ENCODE results near the gene PDCD11.
A peak's percentile ranks its signal among the peaks of the same experiment; 100 is the strongest.

The PDCD11 gene

DNA sequence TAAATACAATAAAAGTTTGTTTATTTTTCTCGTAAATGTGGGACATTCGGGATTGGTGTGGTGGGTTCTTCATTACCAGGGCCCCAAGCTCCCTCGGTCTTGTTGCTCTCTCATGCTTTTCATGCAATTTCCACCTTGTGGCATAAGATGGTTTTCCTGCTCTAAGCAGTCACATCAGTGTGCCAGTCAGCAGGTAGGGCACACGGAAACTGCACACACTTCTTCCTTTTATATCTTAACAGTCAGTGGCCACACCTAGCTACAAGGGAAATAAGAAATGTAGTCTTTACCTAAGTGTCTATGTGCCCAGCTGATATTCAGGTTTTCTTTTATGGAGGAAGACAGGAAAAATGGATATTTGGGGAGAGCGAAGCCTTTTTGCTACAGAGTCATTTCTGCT is 22.2 kb upstream of the PDCD11 start:
- peaks cover 0 to 13% (median 7%) of the 10 kb centered on the region in 4 donors for H3K4me1 ChIP-seq
- no peak overlapping the region for H3K4me3 ChIP-seq
- TF ChIP-seq, protein P1, sequence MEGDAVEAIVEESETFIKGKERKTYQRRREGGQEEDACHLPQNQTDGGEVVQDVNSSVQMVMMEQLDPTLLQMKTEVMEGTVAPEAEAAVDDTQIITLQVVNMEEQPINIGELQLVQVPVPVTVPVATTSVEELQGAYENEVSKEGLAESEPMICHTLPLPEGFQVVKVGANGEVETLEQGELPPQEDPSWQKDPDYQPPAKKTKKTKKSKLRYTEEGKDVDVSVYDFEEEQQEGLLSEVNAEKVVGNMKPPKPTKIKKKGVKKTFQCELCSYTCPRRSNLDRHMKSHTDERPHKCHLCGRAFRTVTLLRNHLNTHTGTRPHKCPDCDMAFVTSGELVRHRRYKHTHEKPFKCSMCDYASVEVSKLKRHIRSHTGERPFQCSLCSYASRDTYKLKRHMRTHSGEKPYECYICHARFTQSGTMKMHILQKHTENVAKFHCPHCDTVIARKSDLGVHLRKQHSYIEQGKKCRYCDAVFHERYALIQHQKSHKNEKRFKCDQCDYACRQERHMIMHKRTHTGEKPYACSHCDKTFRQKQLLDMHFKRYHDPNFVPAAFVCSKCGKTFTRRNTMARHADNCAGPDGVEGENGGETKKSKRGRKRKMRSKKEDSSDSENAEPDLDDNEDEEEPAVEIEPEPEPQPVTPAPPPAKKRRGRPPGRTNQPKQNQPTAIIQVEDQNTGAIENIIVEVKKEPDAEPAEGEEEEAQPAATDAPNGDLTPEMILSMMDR (IDR thresholded peaks at IDR 0.05) = no peak
- no peak for DNase-seq
- H3K27me3 ChIP-seq = no peaks in the 10 kb centered on the region
- H3K9me3 ChIP-seq = no peaks in the 10 kb centered on the region
- peaks cover 27 to 52% (median 31%) of the 10 kb centered on the region in 3 donors for H3K36me3 ChIP-seq
- intact Hi-C loops (cut with DNase I; ENCODE audit: low total_unique reads) = no loop called here
- no peak overlapping the region for H3K27ac ChIP-seq

GRCh38 chr10:103382769-103383168 is 13.7 kb upstream of the PDCD11 start:
- DNase-seq = no peak
- no peaks in the 10 kb centered on the region for H3K9me3 ChIP-seq
- peaks cover 52 to 87% (median 55%) of the 10 kb centered on the region in 3 donors for H3K36me3 ChIP-seq
- no peak overlapping the region for H3K4me3 ChIP-seq
- no peaks in the 10 kb centered on the region for H3K27me3 ChIP-seq
- intact Hi-C loops (cut with DNase I; ENCODE audit: low total_unique reads) = no loop called here
- TF ChIP-seq, protein P1 (IDR thresholded peaks at IDR 0.05) = no peak
- H3K27ac ChIP-seq = no peak overlapping the region
- H3K4me1 ChIP-seq = no peaks in the 10 kb centered on the region

DNA sequence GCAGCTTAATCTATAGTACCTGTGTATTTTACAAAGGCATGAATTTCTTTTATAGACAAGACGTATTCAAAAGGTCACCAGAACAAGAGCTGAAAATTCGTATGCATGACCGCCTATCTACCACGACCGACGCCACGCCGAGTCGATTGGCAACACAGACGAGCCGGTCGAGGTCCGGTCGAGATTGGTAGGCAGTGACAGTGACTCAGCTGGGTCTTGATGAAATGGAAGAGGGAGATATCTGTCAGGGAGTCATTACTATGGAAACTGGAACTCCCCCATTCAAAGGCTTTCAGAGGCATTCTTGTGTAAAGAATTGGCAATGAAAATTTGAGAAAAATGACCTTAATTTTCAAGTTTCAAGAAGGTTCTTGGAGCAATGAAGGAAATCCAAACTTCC is 2.2 kb upstream of the PDCD11 start:
- TF ChIP-seq, protein P1 (IDR thresholded peaks at IDR 0.05) = no peak
- peaks cover 0 to 37% (median 28%) of the 10 kb centered on the region in 4 donors for H3K4me1 ChIP-seq
- no peak overlapping the region for H3K4me3 ChIP-seq
- H3K9me3 ChIP-seq = no peaks in the 10 kb centered on the region
- H3K27ac ChIP-seq = no peak overlapping the region
- no peak for DNase-seq
- intact Hi-C loops (cut with DNase I; ENCODE audit: low total_unique reads) = loop anchor here (2.0 kb wide), 1 partner anchor 27 kb away; the partner anchor contains the start of gene TAF5
- H3K27me3 ChIP-seq = no peaks in the 10 kb centered on the region
- peaks cover 28 to 37% (median 31%) of the 10 kb centered on the region in 3 donors for H3K36me3 ChIP-seq

DNA sequence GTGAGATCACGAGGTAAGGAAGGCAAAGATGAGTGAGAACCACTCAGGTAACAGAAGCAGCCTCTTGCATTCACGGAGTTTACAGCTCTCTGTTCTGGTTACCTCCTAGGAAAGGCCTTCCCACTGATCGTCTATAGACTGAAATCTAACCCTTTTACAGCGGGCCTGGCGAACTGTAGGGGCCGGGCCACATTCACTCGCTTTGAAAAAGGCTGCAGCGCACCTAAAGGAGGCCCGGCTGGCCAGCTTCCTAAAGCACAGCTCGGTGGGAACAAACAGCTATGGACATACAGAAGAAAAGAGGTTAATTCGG is 716 bp upstream of the PDCD11 start:
- Histone ChIP-seq H3K27me3 (no peaks in the 10 kb centered on the region), H3K9me3 (no peaks in the 10 kb centered on the region), H3K36me3 (peaks cover 28 to 37% (median 31%) of the 10 kb centered on the region in 3 donors), H3K4me1 (peaks cover 0 to 37% (median 28%) of the 10 kb centered on the region in 4 donors), H3K27ac (peak overlapping the region; percentile 81 to 88), H3K4me3 (peak overlapping the region; percentile 87 to 90)
- intact Hi-C loops (cut with DNase I; ENCODE audit: low total_unique reads) = loop anchor here (2.0 kb wide), 1 partner anchor 29 kb away; the partner anchor contains the start of gene TAF5
- TF ChIP-seq, protein P1 (IDR thresholded peaks at IDR 0.05) = no peak
- DNase-seq = no peak

DNA sequence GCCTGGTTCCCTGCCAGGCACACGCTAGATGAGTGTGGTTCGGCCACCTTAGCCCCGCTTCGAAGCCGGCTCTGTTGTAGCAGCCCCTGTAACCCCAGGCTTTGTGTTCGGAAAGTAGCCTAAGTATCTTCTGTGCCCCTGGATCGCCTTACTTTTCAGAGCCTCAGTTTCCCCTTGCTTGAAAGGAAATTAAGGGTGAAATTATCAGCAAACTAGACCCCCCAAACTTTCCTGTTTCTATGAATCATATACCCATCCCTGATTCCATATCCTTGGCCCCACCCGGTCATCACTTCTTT is 312 bp downstream of the PDCD11 start:
- Histone ChIP-seq H3K27me3 (no peaks in the 10 kb centered on the region), H3K36me3 (peaks cover 30 to 37% (median 30%) of the 10 kb centered on the region in 3 donors), H3K27ac (peak overlapping the region; percentile 81 to 88), H3K9me3 (no peaks in the 10 kb centered on the region), H3K4me1 (peaks cover 0 to 37% (median 28%) of the 10 kb centered on the region in 4 donors), H3K4me3 (peak overlapping the region; percentile 87 to 90)
- TF ChIP-seq, protein P1 (IDR thresholded peaks at IDR 0.05) = peak in 1 of 2 experiments; percentile 5
- no peak for DNase-seq
- intact Hi-C loops (cut with DNase I; ENCODE audit: low total_unique reads) = no loop called here

Measured in tibial artery (tissue), 4 donors.